Ishikawa (cell line): ENCODE data around the gene LILRB1.
"Not testable (repeated sequence)": the region's sequence is repeated elsewhere in the genome, so short reads cannot be mapped to it uniquely, and the experiment has no call there.

Source experiments
- CEBPB ChIP-seq: IDR thresholded peaks from 2 replicates; pipeline ENCODE4 v1.6.1; 2012
- CREB1 ChIP-seq: IDR thresholded peaks from 2 replicates; pipeline ENCODE4 v1.6.1; 2012; ENCODE audit warnings: low read depth
- EGR1 ChIP-seq: IDR thresholded peaks from 2 replicates; pipeline ENCODE4 v1.6.1; 2012
- EP300 ChIP-seq: IDR thresholded peaks from 2 replicates; pipeline ENCODE4 v1.6.1; 2012; ENCODE audit warnings: borderline replicate concordance
- FOXM1 ChIP-seq: IDR thresholded peaks from 2 replicates; pipeline ENCODE4 v1.6.1; 2012; ENCODE audit warnings: low read depth, borderline replicate concordance
- MAX ChIP-seq: IDR thresholded peaks from 2 replicates; pipeline ENCODE4 v1.6.1; 2012
- NFIC ChIP-seq: IDR thresholded peaks from 2 replicates; pipeline ENCODE4 v1.6.1; 2012
- RAD21 ChIP-seq: IDR thresholded peaks from 2 replicates; pipeline ENCODE4 v1.6.1; 2012; ENCODE audit warnings: low read depth
- REST ChIP-seq: IDR thresholded peaks from 2 replicates; pipeline ENCODE4 v1.6.1; 2012; ENCODE audit warnings: low read depth, mild to moderate bottlenecking
- TAF1 ChIP-seq: IDR thresholded peaks from 2 replicates; pipeline ENCODE4 v1.6.1; 2012; ENCODE audit warnings: low read depth, mild to moderate bottlenecking
- TCF12 ChIP-seq: IDR thresholded peaks from 2 replicates; pipeline ENCODE4 v1.6.1; 2012; ENCODE audit warnings: low read depth
- TEAD4 ChIP-seq: IDR thresholded peaks from 2 replicates; pipeline ENCODE4 v1.6.1; 2012
- USF1 ChIP-seq: IDR thresholded peaks from 2 replicates; pipeline ENCODE4 v1.6.1; 2012
- YY1 ChIP-seq: IDR thresholded peaks from 2 replicates; pipeline ENCODE4 v1.6.1; 2012; ENCODE audit warnings: low read depth
- ZBTB7A ChIP-seq: IDR thresholded peaks from 2 replicates; pipeline ENCODE4 v1.6.1; 2012; ENCODE audit warnings: low read depth

Gene LILRB1

GRCh38 chr19:54630262-54630661 lies at the start of gene LILRB1:
LILRB1 (plus strand) TSS chr19:54630484; CDS start chr19:54631074, 590 bp downstream.
- TF ChIP-seq YY1, TCF12, EP300: not testable (repeated sequence)

- no peak for TF ChIP-seq EP300
- no peak for TF ChIP-seq REST
- no peak for TF ChIP-seq TEAD4
- TF ChIP-seq RAD21, result no peak
- TF ChIP-seq NFIC, result no peak
- no peak for TF ChIP-seq TCF12
- TF ChIP-seq TAF1, result no peak
- TF ChIP-seq CEBPB, result no peak
- no peak for TF ChIP-seq EGR1
- TF ChIP-seq FOXM1, result no peak
- no peak for TF ChIP-seq ZBTB7A
- no peak for TF ChIP-seq YY1
- TF ChIP-seq MAX, result no peak
- no peak for TF ChIP-seq USF1
- TF ChIP-seq CREB1, result no peak
Measured at GRCh38 chr19:54586397-54586796, 43.9 kb upstream of the LILRB1 start.

- TF ChIP-seq YY1 (no peak), ZBTB7A (no peak), TAF1 (no peak), TEAD4 (no peak), USF1 (no peak), EP300 (no peak), REST (no peak), EGR1 (no peak), RAD21 (no peak), FOXM1 (no peak), CEBPB (no peak)
Measured at GRCh38 chr19:54587026-54587425, 43.3 kb upstream of the LILRB1 start.

GRCh38 chr19:54593445-54593844 lies 36.8 kb upstream of the LILRB1 start, which contains the start of gene LILRA1:
LILRA1 (plus strand) TSS chr19:54593632; CDS start chr19:54594245, 613 bp downstream.
- TF ChIP-seq RAD21, CEBPB, REST: not testable (repeated sequence)

GRCh38 chr19:54594737-54595136 lies 35.5 kb upstream of the LILRB1 start:
- TF ChIP-seq RAD21 (no peak), TAF1 (no peak), EGR1 (no peak), ZBTB7A (no peak), CEBPB (no peak), REST (no peak), FOXM1 (no peak), CREB1 (no peak), TEAD4 (no peak), USF1 (no peak), NFIC (no peak), YY1 (no peak), EP300 (no peak), TCF12 (no peak)
